HepG2 (cell line): ENCODE results near the gene NUP85. TPM values are rescaled to one million over a fixed set of nuclear protein-coding genes. Genes with fewer than 3 reads are reported as not detected.

Experiments used
- ATF1 ChIP-seq: IDR thresholded peaks from 2 replicates; pipeline ENCODE4 v1.6.1; 2016; ENCODE audit warnings: mild to moderate bottlenecking, control low read depth
- HOXA9 ChIP-seq: sonication (generic); formaldehyde crosslinking; IDR thresholded peaks from 2 replicates; pipeline ENCODE4 v1.8.1; 2022; ENCODE audit warnings: missing genetic modification reagents, mild to moderate bottlenecking, moderate library complexity, borderline replicate concordance
- TOE1 ChIP-seq: sonication (generic); formaldehyde crosslinking; IDR thresholded peaks from 2 replicates; pipeline ENCODE4 v1.4.0; 2020; ENCODE audit warnings: mild to moderate bottlenecking, missing genetic modification reagents
- U2AF2 ChIP-seq: fragments of 200-400 bp; formaldehyde crosslinking; IDR thresholded peaks from 2 replicates; pipeline ENCODE4 v1.6.1; 2017; ENCODE audit warnings: low read depth, mild to moderate bottlenecking, low read length
- ZNF468 ChIP-seq: sonication (generic); formaldehyde crosslinking; IDR thresholded peaks from 2 replicates; pipeline ENCODE4 v1.8.0; 2022; ENCODE audit warnings: mild to moderate bottlenecking, moderate library complexity, missing genetic modification reagents
- ZNF607 ChIP-seq: sonication (generic); formaldehyde crosslinking; IDR thresholded peaks from 2 replicates; pipeline ENCODE4 v1.5.1; 2020; ENCODE audit warnings: missing genetic modification reagents, mild to moderate bottlenecking, borderline replicate concordance
- ZNF615 ChIP-seq: sonication (generic); formaldehyde crosslinking; IDR thresholded peaks from 2 replicates; pipeline ENCODE4 v1.5.0; 2020; ENCODE audit warnings: mild to moderate bottlenecking, missing genetic modification reagents, borderline replicate concordance
- polyA plus RNA-seq, 8 experiments: library from polyadenylated mRNA; depleted of rRNA in 3 of 8; stranded (reverse) in 7 of 8; unstranded in 1 of 8; fragments of >200 nt; fragmentation: Illumina TruSeq in 4 of 8; extraction: Trizol in 4 of 8; gene quantifications; 2 replicates each; pipeline versions ENCODE4 v1.2.1 to v1.2.3, GENCODE V29; 2011 to 2016; ENCODE audit warnings: low read depth in 4 of 8, missing spikeins in 1 of 8, mixed read lengths in 1 of 8; ENCODE audit not compliant: insufficient read depth in 1 of 8
- total RNA-seq, 5 experiments: library from RNA; depleted of rRNA; stranded (reverse); fragments of >200 nt; fragmentation: Illumina TruSeq; extraction: Trizol; gene quantifications; 2 replicates each; pipeline ENCODE4 v1.2.3, GENCODE V29; 2016; ENCODE audit warnings: low read depth in 1 of 5
- TF ChIP-seq, protein P1 (sequence below): sonication (generic); formaldehyde crosslinking; IDR thresholded peaks from 2 replicates; pipeline ENCODE4 v1.5.1; 2020; ENCODE audit warnings: missing genetic modification reagents, mild to moderate bottlenecking, borderline replicate concordance
- TF ChIP-seq, protein P2 (sequence below): IDR thresholded peaks from 2 replicates; pipeline ENCODE4 v1.6.1; 2016
- TF ChIP-seq, protein P3 (sequence below): sonication (generic); formaldehyde crosslinking; IDR thresholded peaks from 2 replicates; pipeline ENCODE4 v1.5.0; 2020; ENCODE audit warnings: mild to moderate bottlenecking, missing genetic modification reagents, moderate library complexity

The NUP85 gene
- total and polyA plus RNA-seq, 2 of the 13 experiments (the other 11 are each of a cell fraction or from before 2014, with no cell fraction given), result 89.1 to 124 TPM

DNA sequence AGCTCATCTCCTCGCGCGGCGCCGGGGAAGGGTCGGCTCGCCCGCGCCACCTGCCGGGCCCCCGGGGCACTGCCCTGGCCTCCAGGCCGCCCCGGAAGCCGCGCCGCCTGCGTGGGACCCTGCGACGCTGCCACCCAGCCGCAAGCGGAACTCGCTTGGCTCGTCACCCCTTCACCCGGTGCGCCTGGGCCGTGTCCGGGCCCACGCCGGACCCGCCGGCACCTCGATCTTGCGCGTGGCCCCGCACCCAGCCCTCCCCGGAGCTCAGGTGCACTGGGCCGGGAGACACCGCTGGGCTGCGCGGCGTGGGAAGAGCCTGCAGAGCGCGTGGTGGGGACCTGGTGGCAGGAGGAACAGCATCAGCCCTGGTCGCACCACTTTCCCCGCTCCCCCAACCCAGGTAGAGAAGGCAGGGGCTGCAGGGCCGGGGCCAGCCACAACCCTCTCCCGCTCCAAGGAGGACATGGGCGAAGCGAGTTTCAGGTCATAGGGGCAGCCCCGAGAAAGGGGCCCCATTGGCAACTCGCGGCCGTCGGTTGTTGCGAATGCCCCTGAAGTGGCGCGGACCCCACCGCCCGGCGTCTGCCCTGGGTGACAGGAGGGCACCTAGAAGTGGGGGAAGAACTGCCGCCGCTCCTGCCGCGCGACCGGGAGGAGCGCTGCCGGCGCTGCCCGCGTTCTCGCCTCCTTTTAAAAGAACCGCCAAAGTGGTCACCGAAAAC lies 65.9 kb downstream of the NUP85 start (continued):
- TF ChIP-seq, protein P1, sequence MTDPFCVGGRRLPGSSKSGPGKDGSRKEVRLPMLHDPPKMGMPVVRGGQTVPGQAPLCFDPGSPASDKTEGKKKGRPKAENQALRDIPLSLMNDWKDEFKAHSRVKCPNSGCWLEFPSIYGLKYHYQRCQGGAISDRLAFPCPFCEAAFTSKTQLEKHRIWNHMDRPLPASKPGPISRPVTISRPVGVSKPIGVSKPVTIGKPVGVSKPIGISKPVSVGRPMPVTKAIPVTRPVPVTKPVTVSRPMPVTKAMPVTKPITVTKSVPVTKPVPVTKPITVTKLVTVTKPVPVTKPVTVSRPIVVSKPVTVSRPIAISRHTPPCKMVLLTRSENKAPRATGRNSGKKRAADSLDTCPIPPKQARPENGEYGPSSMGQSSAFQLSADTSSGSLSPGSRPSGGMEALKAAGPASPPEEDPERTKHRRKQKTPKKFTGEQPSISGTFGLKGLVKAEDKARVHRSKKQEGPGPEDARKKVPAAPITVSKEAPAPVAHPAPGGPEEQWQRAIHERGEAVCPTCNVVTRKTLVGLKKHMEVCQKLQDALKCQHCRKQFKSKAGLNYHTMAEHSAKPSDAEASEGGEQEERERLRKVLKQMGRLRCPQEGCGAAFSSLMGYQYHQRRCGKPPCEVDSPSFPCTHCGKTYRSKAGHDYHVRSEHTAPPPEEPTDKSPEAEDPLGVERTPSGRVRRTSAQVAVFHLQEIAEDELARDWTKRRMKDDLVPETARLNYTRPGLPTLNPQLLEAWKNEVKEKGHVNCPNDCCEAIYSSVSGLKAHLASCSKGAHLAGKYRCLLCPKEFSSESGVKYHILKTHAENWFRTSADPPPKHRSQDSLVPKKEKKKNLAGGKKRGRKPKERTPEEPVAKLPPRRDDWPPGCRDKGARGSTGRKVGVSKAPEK, result peak; percentile 42; the same call in 1 of the 2 replicates
- TF ChIP-seq, protein P2, sequence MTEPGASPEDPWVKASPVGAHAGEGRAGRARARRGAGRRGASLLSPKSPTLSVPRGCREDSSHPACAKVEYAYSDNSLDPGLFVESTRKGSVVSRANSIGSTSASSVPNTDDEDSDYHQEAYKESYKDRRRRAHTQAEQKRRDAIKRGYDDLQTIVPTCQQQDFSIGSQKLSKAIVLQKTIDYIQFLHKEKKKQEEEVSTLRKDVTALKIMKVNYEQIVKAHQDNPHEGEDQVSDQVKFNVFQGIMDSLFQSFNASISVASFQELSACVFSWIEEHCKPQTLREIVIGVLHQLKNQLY (CRISPR knock-in tag), result no peak
- TF ChIP-seq ATF1 (no peak), ZNF615 (no peak), HOXA9 (CRISPR knock-in tag) (peak; percentile 69; the same call in 1 of the 2 replicates), U2AF2 (no peak), ZNF468 (peak; percentile 80; the same call in 1 of the 2 replicates), TOE1 (CRISPR knock-in tag) (peak; percentile 22; the same call in 1 of the 2 replicates), ZNF607 (CRISPR knock-in tag) (peak; percentile 67; the same call in 1 of the 2 replicates)
- TF ChIP-seq, protein P3, sequence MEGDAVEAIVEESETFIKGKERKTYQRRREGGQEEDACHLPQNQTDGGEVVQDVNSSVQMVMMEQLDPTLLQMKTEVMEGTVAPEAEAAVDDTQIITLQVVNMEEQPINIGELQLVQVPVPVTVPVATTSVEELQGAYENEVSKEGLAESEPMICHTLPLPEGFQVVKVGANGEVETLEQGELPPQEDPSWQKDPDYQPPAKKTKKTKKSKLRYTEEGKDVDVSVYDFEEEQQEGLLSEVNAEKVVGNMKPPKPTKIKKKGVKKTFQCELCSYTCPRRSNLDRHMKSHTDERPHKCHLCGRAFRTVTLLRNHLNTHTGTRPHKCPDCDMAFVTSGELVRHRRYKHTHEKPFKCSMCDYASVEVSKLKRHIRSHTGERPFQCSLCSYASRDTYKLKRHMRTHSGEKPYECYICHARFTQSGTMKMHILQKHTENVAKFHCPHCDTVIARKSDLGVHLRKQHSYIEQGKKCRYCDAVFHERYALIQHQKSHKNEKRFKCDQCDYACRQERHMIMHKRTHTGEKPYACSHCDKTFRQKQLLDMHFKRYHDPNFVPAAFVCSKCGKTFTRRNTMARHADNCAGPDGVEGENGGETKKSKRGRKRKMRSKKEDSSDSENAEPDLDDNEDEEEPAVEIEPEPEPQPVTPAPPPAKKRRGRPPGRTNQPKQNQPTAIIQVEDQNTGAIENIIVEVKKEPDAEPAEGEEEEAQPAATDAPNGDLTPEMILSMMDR (CRISPR knock-in tag), result peak; percentile 70
